HepG2 (cell line): ENCODE measurements around the gene STX1B. TPM values are rescaled to one million over a fixed set of nuclear protein-coding genes. Genes with fewer than 3 reads are reported as not detected.

Experiments used
- CCAR2 ChIP-seq: fragments of 200-400 bp; formaldehyde crosslinking; optimal IDR thresholded peaks from 2 replicates; pipeline ENCODE3; 2018; ENCODE audit warnings: low read depth, mild to moderate bottlenecking, low read length, moderate library complexity
- GABPA ChIP-seq, 2 experiments: IDR thresholded peaks; 2 replicates each; pipeline ENCODE4 v1.6.1; 2011 to 2016; ENCODE audit warnings: low read depth in 2 of 2, low read length in 1 of 2, missing biosample characterization in 1 of 2, missing genetic modification characterization in 1 of 2
- HNRNPH1 ChIP-seq: fragments of 200-400 bp; formaldehyde crosslinking; optimal IDR thresholded peaks from 2 replicates; pipeline ENCODE3; 2017; ENCODE audit warnings: mild to moderate bottlenecking, low read depth, low read length
- MED8 ChIP-seq: sonication (generic); formaldehyde crosslinking; IDR thresholded peaks from 2 replicates; pipeline ENCODE4 v1.8.1; 2023; ENCODE audit warnings: mild to moderate bottlenecking, missing genetic modification reagents; ENCODE audit not compliant: insufficient replicate concordance
- RAD51 ChIP-seq: fragments of 450-650 bp; IDR thresholded peaks from 2 replicates; pipeline ENCODE4 v1.6.1; 2016; ENCODE audit warnings: borderline replicate concordance
- REPIN1 ChIP-seq: sonication (generic); formaldehyde crosslinking; IDR thresholded peaks from 2 replicates; pipeline ENCODE4 v1.8.0; 2022; ENCODE audit warnings: missing genetic modification reagents, low read depth, mild to moderate bottlenecking, borderline replicate concordance
- SIX1 ChIP-seq: sonication (generic); formaldehyde crosslinking; IDR thresholded peaks from 2 replicates; pipeline ENCODE4 v1.4.0; 2020; ENCODE audit warnings: missing genetic modification reagents, borderline replicate concordance
- ZNF253 ChIP-seq: sonication (generic); formaldehyde crosslinking; IDR thresholded peaks from 2 replicates; pipeline ENCODE4 v1.8.0; 2022; ENCODE audit warnings: mild to moderate bottlenecking, missing genetic modification reagents, borderline replicate concordance
- ZNF282 ChIP-seq: fragments of 450-650 bp; IDR thresholded peaks from 2 replicates; pipeline ENCODE4 v1.6.1; 2018; ENCODE audit not compliant: partially characterized antibody
- ZNF34 ChIP-seq: sonication (generic); formaldehyde crosslinking; IDR thresholded peaks from 2 replicates; pipeline ENCODE4 v1.4.0; 2020; ENCODE audit warnings: mild to moderate bottlenecking, missing genetic modification reagents, borderline replicate concordance
- ZNF367 ChIP-seq: sonication (generic); formaldehyde crosslinking; IDR thresholded peaks from 2 replicates; pipeline ENCODE4 v1.4.0; 2020; ENCODE audit warnings: missing genetic modification reagents, borderline replicate concordance
- ZNF614 ChIP-seq: IDR thresholded peaks from 2 replicates; pipeline ENCODE4 v1.6.1; 2018; ENCODE audit warnings: missing biosample characterization, missing genetic modification reagents, inconsistent platforms, borderline replicate concordance
- ZNF670 ChIP-seq: sonication (generic); formaldehyde crosslinking; IDR thresholded peaks from 2 replicates; pipeline ENCODE4 v1.8.0; 2022; ENCODE audit warnings: mild to moderate bottlenecking, missing genetic modification reagents, borderline replicate concordance
- polyA plus RNA-seq, 8 experiments: library from polyadenylated mRNA; depleted of rRNA in 3 of 8; stranded (reverse) in 7 of 8; unstranded in 1 of 8; fragments of >200 nt; fragmentation: Illumina TruSeq in 4 of 8; extraction: Trizol in 4 of 8; gene quantifications; 2 replicates each; pipeline versions ENCODE4 v1.2.1 to v1.2.3, GENCODE V29; 2011 to 2016; ENCODE audit warnings: low read depth in 4 of 8, missing spikeins in 1 of 8, mixed read lengths in 1 of 8; ENCODE audit not compliant: insufficient read depth in 1 of 8
- total RNA-seq, 5 experiments: library from RNA; depleted of rRNA; stranded (reverse); fragments of >200 nt; fragmentation: Illumina TruSeq; extraction: Trizol; gene quantifications; 2 replicates each; pipeline ENCODE4 v1.2.3, GENCODE V29; 2016; ENCODE audit warnings: low read depth in 1 of 5
- TF ChIP-seq, protein P1 (sequence below): sonication (generic); formaldehyde crosslinking; IDR thresholded peaks from 2 replicates; pipeline ENCODE4 v1.5.1; 2020; ENCODE audit warnings: missing genetic modification reagents, mild to moderate bottlenecking, borderline replicate concordance
- TF ChIP-seq, protein P2 (sequence below): IDR thresholded peaks from 2 replicates; pipeline ENCODE4 v1.6.1; 2016; ENCODE audit warnings: missing biosample characterization, missing genetic modification reagents, low read depth
- TF ChIP-seq, protein P3 (sequence below): sonication (generic); formaldehyde crosslinking; IDR thresholded peaks from 2 replicates; pipeline ENCODE4 v1.8.1; 2023; ENCODE audit warnings: mild to moderate bottlenecking, missing genetic modification reagents, borderline replicate concordance
- TF ChIP-seq, protein P4 (sequence below): sonication (generic); formaldehyde crosslinking; IDR thresholded peaks from 2 replicates; pipeline ENCODE4 v1.4.0; 2020; ENCODE audit warnings: missing genetic modification reagents
- TF ChIP-seq, protein P5 (sequence below): sonication (generic); formaldehyde crosslinking; IDR thresholded peaks from 2 replicates; pipeline ENCODE4 v1.8.0; 2022; ENCODE audit warnings: missing genetic modification reagents, mild to moderate bottlenecking, moderate library complexity, borderline replicate concordance
- TF ChIP-seq, protein P6 (sequence below): sonication (generic); formaldehyde crosslinking; IDR thresholded peaks from 2 replicates; pipeline ENCODE4 v1.8.0; 2022; ENCODE audit warnings: mild to moderate bottlenecking, missing genetic modification reagents
- TF ChIP-seq, protein P7 (sequence below): sonication (generic); formaldehyde crosslinking; IDR thresholded peaks from 2 replicates; pipeline ENCODE4 v1.4.0; 2020; ENCODE audit warnings: missing genetic modification reagents

Gene STX1B
- total and polyA plus RNA-seq, 2 of the 13 experiments (the other 11 are each of a cell fraction or from before 2014, with no cell fraction given) = 2.1 to 3.0 TPM

DNA sequence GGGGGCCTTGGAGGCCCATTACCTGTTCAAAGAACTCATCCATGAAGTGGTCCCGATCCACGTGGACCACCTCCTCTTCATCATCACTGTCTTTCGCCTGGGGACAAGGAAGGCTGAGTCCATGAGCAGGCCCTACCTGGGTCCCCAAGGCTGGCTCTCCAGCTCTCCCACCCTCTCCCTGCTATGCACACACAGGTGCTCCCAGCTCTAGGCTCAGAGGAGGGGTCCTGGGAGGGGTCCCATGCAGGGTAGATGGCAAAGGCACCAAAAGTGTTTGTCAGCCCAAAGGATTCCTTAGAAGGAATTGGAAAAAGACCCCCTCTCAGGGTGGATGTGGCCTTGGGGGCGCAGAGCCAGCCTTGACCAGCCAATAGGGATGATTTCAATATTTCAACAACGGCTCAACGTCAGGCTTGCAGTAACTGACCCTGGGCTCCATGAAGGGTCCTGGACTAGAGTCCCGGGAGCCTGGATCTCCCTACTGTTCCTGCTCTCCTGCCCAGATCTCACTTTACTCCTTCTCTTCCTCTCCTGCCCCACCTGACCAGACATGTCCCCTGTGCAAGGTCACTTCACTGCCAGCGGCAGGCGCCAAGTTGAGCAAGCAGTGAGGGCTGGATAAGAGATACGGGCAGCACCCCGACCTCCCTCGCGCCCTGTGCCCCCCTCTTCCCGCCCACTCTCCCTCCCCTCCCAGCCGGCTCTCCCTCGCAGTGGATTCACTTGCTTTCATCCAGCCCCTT is 8.8 kb downstream of the STX1B start (continued):
- TF ChIP-seq, protein P1, sequence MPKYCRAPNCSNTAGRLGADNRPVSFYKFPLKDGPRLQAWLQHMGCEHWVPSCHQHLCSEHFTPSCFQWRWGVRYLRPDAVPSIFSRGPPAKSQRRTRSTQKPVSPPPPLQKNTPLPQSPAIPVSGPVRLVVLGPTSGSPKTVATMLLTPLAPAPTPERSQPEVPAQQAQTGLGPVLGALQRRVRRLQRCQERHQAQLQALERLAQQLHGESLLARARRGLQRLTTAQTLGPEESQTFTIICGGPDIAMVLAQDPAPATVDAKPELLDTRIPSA (CRISPR knock-in tag) = no peak
- TF ChIP-seq RAD51 = no peak
- no peak for TF ChIP-seq ZNF282
- TF ChIP-seq GABPA (IDR thresholded peaks at IDR 0.05; ENCODE audit: low read depth, low read length) = no peak
- TF ChIP-seq GABPA (CRISPR knock-in tag; IDR thresholded peaks at IDR 0.05; ENCODE audit: low read depth) = no peak
- TF ChIP-seq, protein P2, sequence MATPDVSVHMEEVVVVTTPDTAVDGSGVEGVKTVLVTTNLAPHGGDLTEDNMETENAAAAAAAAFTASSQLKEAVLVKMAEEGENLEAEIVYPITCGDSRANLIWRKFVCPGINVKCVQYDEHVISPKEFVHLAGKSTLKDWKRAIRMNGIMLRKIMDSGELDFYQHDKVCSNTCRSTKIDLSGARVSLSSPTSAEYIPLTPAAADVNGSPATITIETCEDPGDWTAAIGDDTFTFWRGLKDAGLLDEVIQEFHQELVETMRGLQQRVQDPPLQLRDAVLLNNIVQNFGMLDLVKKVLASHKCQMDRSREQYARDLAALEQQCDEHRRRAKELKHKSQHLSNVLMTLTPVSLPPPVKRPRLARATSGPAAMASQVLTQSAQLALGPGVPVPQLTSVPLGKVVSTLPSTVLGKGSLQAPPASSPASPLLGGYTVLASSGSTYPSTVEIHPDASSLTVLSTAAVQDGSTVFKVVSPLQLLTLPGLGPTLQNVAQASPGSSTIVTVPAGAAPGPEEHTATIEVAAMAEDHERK (CRISPR knock-in tag) = no peak
- TF ChIP-seq ZNF34 (CRISPR knock-in tag) = no peak
- TF ChIP-seq ZNF253 (CRISPR knock-in tag) = no peak
- TF ChIP-seq ZNF614 (CRISPR knock-in tag) = no peak
- no peak for TF ChIP-seq HNRNPH1
- no peak for TF ChIP-seq ZNF367 (CRISPR knock-in tag)
- TF ChIP-seq MED8 (CRISPR knock-in tag) = no peak
- TF ChIP-seq, protein P3, sequence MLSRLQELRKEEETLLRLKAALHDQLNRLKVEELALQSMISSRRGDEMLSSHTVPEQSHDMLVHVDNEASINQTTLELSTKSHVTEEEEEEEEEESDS (CRISPR knock-in tag) = no peak
- TF ChIP-seq, protein P4, sequence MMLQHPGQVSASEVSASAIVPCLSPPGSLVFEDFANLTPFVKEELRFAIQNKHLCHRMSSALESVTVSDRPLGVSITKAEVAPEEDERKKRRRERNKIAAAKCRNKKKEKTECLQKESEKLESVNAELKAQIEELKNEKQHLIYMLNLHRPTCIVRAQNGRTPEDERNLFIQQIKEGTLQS (CRISPR knock-in tag) = no peak
- TF ChIP-seq, protein P5, sequence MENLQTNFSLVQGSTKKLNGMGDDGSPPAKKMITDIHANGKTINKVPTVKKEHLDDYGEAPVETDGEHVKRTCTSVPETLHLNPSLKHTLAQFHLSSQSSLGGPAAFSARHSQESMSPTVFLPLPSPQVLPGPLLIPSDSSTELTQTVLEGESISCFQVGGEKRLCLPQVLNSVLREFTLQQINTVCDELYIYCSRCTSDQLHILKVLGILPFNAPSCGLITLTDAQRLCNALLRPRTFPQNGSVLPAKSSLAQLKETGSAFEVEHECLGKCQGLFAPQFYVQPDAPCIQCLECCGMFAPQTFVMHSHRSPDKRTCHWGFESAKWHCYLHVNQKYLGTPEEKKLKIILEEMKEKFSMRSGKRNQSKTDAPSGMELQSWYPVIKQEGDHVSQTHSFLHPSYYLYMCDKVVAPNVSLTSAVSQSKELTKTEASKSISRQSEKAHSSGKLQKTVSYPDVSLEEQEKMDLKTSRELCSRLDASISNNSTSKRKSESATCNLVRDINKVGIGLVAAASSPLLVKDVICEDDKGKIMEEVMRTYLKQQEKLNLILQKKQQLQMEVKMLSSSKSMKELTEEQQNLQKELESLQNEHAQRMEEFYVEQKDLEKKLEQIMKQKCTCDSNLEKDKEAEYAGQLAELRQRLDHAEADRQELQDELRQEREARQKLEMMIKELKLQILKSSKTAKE (CRISPR knock-in tag) = no peak
- no peak for TF ChIP-seq SIX1 (CRISPR knock-in tag)
- TF ChIP-seq, protein P6, sequence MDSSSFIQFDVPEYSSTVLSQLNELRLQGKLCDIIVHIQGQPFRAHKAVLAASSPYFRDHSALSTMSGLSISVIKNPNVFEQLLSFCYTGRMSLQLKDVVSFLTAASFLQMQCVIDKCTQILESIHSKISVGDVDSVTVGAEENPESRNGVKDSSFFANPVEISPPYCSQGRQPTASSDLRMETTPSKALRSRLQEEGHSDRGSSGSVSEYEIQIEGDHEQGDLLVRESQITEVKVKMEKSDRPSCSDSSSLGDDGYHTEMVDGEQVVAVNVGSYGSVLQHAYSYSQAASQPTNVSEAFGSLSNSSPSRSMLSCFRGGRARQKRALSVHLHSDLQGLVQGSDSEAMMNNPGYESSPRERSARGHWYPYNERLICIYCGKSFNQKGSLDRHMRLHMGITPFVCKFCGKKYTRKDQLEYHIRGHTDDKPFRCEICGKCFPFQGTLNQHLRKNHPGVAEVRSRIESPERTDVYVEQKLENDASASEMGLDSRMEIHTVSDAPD (CRISPR knock-in tag) = no peak
- TF ChIP-seq, protein P7, sequence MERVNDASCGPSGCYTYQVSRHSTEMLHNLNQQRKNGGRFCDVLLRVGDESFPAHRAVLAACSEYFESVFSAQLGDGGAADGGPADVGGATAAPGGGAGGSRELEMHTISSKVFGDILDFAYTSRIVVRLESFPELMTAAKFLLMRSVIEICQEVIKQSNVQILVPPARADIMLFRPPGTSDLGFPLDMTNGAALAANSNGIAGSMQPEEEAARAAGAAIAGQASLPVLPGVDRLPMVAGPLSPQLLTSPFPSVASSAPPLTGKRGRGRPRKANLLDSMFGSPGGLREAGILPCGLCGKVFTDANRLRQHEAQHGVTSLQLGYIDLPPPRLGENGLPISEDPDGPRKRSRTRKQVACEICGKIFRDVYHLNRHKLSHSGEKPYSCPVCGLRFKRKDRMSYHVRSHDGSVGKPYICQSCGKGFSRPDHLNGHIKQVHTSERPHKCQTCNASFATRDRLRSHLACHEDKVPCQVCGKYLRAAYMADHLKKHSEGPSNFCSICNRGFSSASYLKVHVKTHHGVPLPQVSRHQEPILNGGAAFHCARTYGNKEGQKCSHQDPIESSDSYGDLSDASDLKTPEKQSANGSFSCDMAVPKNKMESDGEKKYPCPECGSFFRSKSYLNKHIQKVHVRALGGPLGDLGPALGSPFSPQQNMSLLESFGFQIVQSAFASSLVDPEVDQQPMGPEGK (CRISPR knock-in tag) = peak; percentile 71
- no peak for TF ChIP-seq CCAR2
- TF ChIP-seq ZNF670 (CRISPR knock-in tag) = no peak
- TF ChIP-seq REPIN1 (CRISPR knock-in tag) = no peak; the same call in 1 of the 2 replicates
